Trophoblast cell (in vitro differentiated cells and primary cell): Measurements from ENCODE around the gene IL15.
"Not testable (repeated sequence)": the region's sequence is repeated elsewhere in the genome, so short reads cannot be mapped to it uniquely, and the experiment has no call there.

ENCODE experiments used
- DNase-seq, 2 donors: peaks; one replicate each; pipeline ENCODE4 v3.0.0-alpha.2; 2016
- H2AFZ ChIP-seq: 2 replicates; pipeline ENCODE4 v1.6.1; 2013; ENCODE audit warnings: low read length, moderate library complexity, mild to moderate bottlenecking; ENCODE audit not compliant: insufficient read depth, poor library complexity
- H2AK5ac ChIP-seq: 2 replicates; pipeline ENCODE4 v1.6.1; 2013; ENCODE audit warnings: mild to moderate bottlenecking, low read length
- H2BK120ac ChIP-seq: 2 replicates; pipeline ENCODE4 v1.6.1; 2013; ENCODE audit warnings: low read length, mild to moderate bottlenecking, moderate library complexity; ENCODE audit not compliant: insufficient read depth, poor library complexity
- H2BK12ac ChIP-seq: 2 replicates; pipeline ENCODE4 v1.6.1; 2013; ENCODE audit warnings: mild to moderate bottlenecking, low read length, moderate library complexity
- H2BK5ac ChIP-seq: 2 replicates; pipeline ENCODE4 v1.6.1; 2013; ENCODE audit warnings: low read length, low read depth, moderate library complexity, mild to moderate bottlenecking; ENCODE audit not compliant: poor library complexity
- H3K14ac ChIP-seq: 2 replicates; pipeline ENCODE4 v1.6.1; 2013; ENCODE audit warnings: mild to moderate bottlenecking, low read length
- H3K18ac ChIP-seq: 2 replicates; pipeline ENCODE4 v1.6.1; 2013; ENCODE audit warnings: mild to moderate bottlenecking, low read length
- H3K23ac ChIP-seq: 2 replicates; pipeline ENCODE4 v1.6.1; 2013; ENCODE audit warnings: low read length
- H3K27ac ChIP-seq: 2 replicates; pipeline ENCODE4 v1.5.1; 2013; ENCODE audit warnings: low read depth, mild to moderate bottlenecking, inconsistent platforms, low read length, moderate library complexity
- H3K27me3 ChIP-seq: 2 replicates; pipeline ENCODE4 v1.6.1; 2013; ENCODE audit warnings: inconsistent platforms, mild to moderate bottlenecking, low read length, moderate library complexity; ENCODE audit not compliant: insufficient read depth
- H3K36me3 ChIP-seq, 2 experiments: 1 replicate in 1 of 2; 2 replicates in 1 of 2; pipeline ENCODE4 v1.6.1; 2013; ENCODE audit warnings: low read length in 2 of 2, mild to moderate bottlenecking in 2 of 2, moderate library complexity in 1 of 2; ENCODE audit not compliant: insufficient read depth in 2 of 2, control insufficient read depth in 1 of 2
- H3K4ac ChIP-seq: 2 replicates; pipeline ENCODE4 v1.6.1; 2013; ENCODE audit warnings: low read depth, mild to moderate bottlenecking, low read length, moderate library complexity
- H3K4me1 ChIP-seq, 2 experiments: 1 replicate in 1 of 2; 2 replicates in 1 of 2; pipeline ENCODE4 v1.6.1; 2013; ENCODE audit warnings: low read length in 2 of 2, mild to moderate bottlenecking in 2 of 2, moderate library complexity in 1 of 2; ENCODE audit not compliant: insufficient read depth in 2 of 2, control insufficient read depth in 1 of 2
- H3K4me2 ChIP-seq: 2 replicates; pipeline ENCODE4 v1.6.1; 2013; ENCODE audit warnings: inconsistent platforms, mild to moderate bottlenecking, low read length, moderate library complexity
- H3K4me3 ChIP-seq: 2 replicates; pipeline ENCODE4 v1.5.1; 2013; ENCODE audit warnings: mild to moderate bottlenecking, low read depth, low read length, inconsistent platforms
- H3K79me1 ChIP-seq: one replicate; pipeline ENCODE4 v1.6.1; 2013; ENCODE audit warnings: low read length
- H3K79me2 ChIP-seq: 2 replicates; pipeline ENCODE4 v1.6.1; 2013; ENCODE audit warnings: low read length, mild to moderate bottlenecking; ENCODE audit not compliant: control insufficient read depth, insufficient read depth, poor library complexity
- H3K9ac ChIP-seq: 2 replicates; pipeline ENCODE4 v1.6.1; 2013; ENCODE audit warnings: mild to moderate bottlenecking, low read length
- H3K9me3 ChIP-seq: 2 replicates; pipeline ENCODE4 v1.6.1; 2013; ENCODE audit warnings: low read depth, mild to moderate bottlenecking, control low read depth, inconsistent platforms, low read length; ENCODE audit not compliant: insufficient read depth
- H4K12ac ChIP-seq: 2 replicates; pipeline ENCODE4 v1.6.1; 2013; ENCODE audit warnings: low read depth, mild to moderate bottlenecking, low read length, moderate library complexity
- H4K8ac ChIP-seq: 2 replicates; pipeline ENCODE4 v1.6.1; 2013; ENCODE audit warnings: low read depth, mild to moderate bottlenecking, low read length, moderate library complexity
- H4K91ac ChIP-seq: one replicate; pipeline ENCODE4 v1.6.1; 2013; ENCODE audit warnings: low read depth, mild to moderate bottlenecking, low read length, moderate library complexity
- WGBS: extraction: QIAGEN DNeasy Blood & Tissue Kit; methylation state at CpG from one replicate; pipeline ENCODE4 v1.1.7; 2013; ENCODE audit warnings: missing lambda C conversion rate; ENCODE audit not compliant: insufficient read length, insufficient coverage; ENCODE audit errors: extremely low coverage; 5-methylcytosine and 5-hydroxymethylcytosine counted together

IL15 gene

DNA sequence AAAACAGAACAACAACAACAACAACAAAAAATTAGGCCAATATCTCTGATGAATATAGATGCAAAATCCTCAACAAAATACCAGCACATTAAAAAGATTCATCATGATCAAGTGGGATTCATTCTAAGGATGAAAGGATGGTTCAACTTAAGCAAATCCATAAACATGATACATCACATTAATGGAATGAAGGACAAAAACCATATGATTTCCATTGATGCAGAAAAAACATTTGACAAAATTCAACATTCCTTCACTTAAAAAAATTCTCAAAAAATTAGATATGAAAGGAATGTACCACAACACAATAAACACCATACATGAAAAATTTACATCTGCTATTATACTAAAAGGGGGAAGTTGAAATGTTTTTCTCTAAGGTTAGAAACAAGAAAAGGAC, 103.3 kb downstream of the IL15 start:
- Histone ChIP-seq H3K14ac (no peak overlapping the region), H3K4me1 (no peaks in the 10 kb centered on the region), H2BK5ac (no peak overlapping the region), H2AK5ac (no peak overlapping the region), H4K12ac (no peak overlapping the region), H3K79me1 (no peaks in the 10 kb centered on the region), H4K91ac (no peak overlapping the region), H3K27ac (no peak overlapping the region), H4K8ac (no peak overlapping the region), H3K9me3 (no peaks in the 10 kb centered on the region), H3K4me2 (no peak overlapping the region), H3K79me2 (no peaks in the 10 kb centered on the region), H2BK12ac (no peak overlapping the region), H2BK120ac (no peak overlapping the region), H3K27me3 (no peaks in the 10 kb centered on the region), H3K36me3 (no peaks in the 10 kb centered on the region), H3K18ac (no peak overlapping the region), H3K9ac (no peak overlapping the region), H3K23ac (no peak overlapping the region), H2AFZ (no peak overlapping the region), H3K4ac (no peak overlapping the region), H3K4me3 (no peak overlapping the region)
- DNase-seq, result no peak

DNA sequence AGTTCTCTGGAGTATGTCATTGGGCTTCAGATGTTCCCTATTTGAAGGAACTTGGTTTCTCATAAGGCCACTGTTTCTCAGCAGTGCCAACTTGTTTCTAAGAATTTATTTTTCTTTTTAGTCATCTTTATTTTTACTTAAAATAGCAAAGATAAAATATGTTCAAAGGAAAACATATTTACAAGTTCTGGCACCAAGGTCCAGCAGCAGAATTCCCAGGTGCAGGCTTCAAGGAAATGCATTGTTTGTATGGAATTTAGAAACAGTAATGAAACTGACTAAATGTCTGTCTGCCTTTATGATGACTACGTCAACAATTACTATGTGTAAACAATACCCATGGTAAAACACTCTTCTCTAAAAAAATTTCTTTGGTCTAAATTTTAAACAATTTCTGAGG, 109.6 kb downstream of the IL15 start:
- Histone ChIP-seq H3K14ac (no peak overlapping the region), H3K4me1 (no peaks in the 10 kb centered on the region), H3K27me3 (no peaks in the 10 kb centered on the region), H4K12ac (no peak overlapping the region), H3K27ac (no peak overlapping the region), H3K23ac (no peak overlapping the region), H3K4ac (no peak overlapping the region), H3K4me3 (no peak overlapping the region), H3K18ac (no peak overlapping the region), H2BK5ac (no peak overlapping the region), H2BK12ac (no peak overlapping the region), H4K8ac (no peak overlapping the region), H3K79me2 (no peaks in the 10 kb centered on the region), H4K91ac (no peak overlapping the region), H3K36me3 (no peaks in the 10 kb centered on the region), H2AFZ (no peak overlapping the region), H3K9ac (no peak overlapping the region), H2AK5ac (no peak overlapping the region), H2BK120ac (no peak overlapping the region), H3K9me3 (no peaks in the 10 kb centered on the region), H3K4me2 (no peak overlapping the region), H3K79me1 (no peaks in the 10 kb centered on the region)
- WGBS, result no CpG with 5 or more reads among the region's 1 CpG
- DNase-seq, result no peak

DNA sequence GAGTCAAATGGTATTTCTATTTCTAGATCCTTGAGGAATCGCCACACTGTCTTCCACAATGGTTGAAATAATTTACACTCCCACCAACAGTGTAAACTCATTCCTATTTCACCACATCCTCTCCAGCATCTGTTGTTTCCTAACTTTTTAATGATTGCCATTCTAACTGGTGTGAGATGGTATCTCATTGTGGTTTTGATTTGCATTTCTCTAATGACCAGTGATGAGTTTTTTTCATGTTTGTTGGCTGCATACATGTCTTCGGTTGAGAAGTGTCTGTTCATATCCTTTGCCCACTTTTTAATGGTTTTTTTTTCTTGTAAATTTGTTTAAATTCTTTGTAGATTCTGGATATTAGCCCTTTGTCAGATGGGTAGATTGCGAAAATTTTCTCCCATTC, 115.4 kb downstream of the IL15 start:
- H3K79me2 ChIP-seq, H4K12ac ChIP-seq, H3K4me2 ChIP-seq, H3K27me3 ChIP-seq, H2AFZ ChIP-seq, H3K18ac ChIP-seq, H3K4ac ChIP-seq, H3K27ac ChIP-seq, H3K9me3 ChIP-seq, H3K79me1 ChIP-seq, H3K14ac ChIP-seq, DNase-seq, H3K9ac ChIP-seq, H2BK12ac ChIP-seq, H2AK5ac ChIP-seq, H4K8ac ChIP-seq, H4K91ac ChIP-seq, H3K4me1 ChIP-seq, H3K23ac ChIP-seq, H2BK5ac ChIP-seq, H2BK120ac ChIP-seq, H3K36me3 ChIP-seq, H3K4me3 ChIP-seq: not testable (repeated sequence)
- no CpG with 5 or more reads among the region's 3 CpGs for WGBS

DNA sequence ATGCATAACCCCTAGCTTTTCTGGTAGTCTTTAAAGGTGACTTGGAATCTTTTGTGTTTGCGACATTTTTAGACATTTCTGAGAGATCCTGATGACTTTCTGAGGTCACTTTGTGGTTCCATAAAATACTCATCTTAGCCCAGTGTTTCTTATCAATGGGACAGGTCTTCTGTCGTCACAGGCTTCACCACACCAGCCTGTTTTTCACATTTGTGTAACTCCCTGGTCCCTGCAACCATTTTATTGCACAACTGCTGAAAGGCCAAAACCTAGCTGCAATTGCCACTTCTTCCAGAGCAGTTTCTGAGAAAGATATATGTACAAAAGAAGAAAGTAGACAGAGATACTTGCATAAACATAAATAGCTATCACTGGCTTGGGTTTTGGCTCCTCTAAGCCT, 120.9 kb downstream of the IL15 start:
- no peak overlapping the region for H3K4me3 ChIP-seq
- no peak overlapping the region for H2BK12ac ChIP-seq
- H3K23ac ChIP-seq, result no peak overlapping the region
- H2AK5ac ChIP-seq, result no peak overlapping the region
- H4K91ac ChIP-seq, result no peak overlapping the region
- H3K18ac ChIP-seq, result no peak overlapping the region
- no peaks in the 10 kb centered on the region for H3K79me1 ChIP-seq
- H2AFZ ChIP-seq, result no peak overlapping the region
- H3K27ac ChIP-seq, result no peak overlapping the region
- DNase-seq, result no peak
- H3K9ac ChIP-seq, result no peak overlapping the region
- H3K14ac ChIP-seq, result no peak overlapping the region
- H4K12ac ChIP-seq, result no peak overlapping the region
- no peak overlapping the region for H3K4ac ChIP-seq
- H3K27me3 ChIP-seq, result no peaks in the 10 kb centered on the region
- H3K36me3 ChIP-seq, result no peaks in the 10 kb centered on the region
- no peaks in the 10 kb centered on the region for H3K9me3 ChIP-seq
- no peak overlapping the region for H4K8ac ChIP-seq
- no peak overlapping the region for H2BK120ac ChIP-seq
- WGBS, result no CpG with 5 or more reads among the region's 2 CpGs
- no peak overlapping the region for H3K4me2 ChIP-seq
- no peak overlapping the region for H2BK5ac ChIP-seq
- no peaks in the 10 kb centered on the region for H3K79me2 ChIP-seq
- no peaks in the 10 kb centered on the region for H3K4me1 ChIP-seq
